Activated naive CD4-positive, alpha-beta T cell treated with anti-CD3 and anti-CD28 coated beads, Interleukin-2, amount 50 U/mL, for 24 hours (primary cell): Measurements from ENCODE around the gene RAX.

Experiments
- H3K27ac Mint-ChIP-seq: one replicate; pipeline ENCODE4 v1.8.0; 2021; ENCODE audit warnings: mild to moderate bottlenecking, mixed read lengths
- H3K27me3 Mint-ChIP-seq: one replicate; pipeline ENCODE4 v1.8.0; 2021; ENCODE audit warnings: mixed read lengths
- H3K36me3 Mint-ChIP-seq: one replicate; pipeline ENCODE4 v1.8.0; 2021; ENCODE audit warnings: mixed read lengths
- H3K4me1 Mint-ChIP-seq: one replicate; pipeline ENCODE4 v1.8.0; 2021; ENCODE audit warnings: mixed read lengths
- H3K4me3 Mint-ChIP-seq: one replicate; pipeline ENCODE4 v1.8.0; 2021; ENCODE audit warnings: mild to moderate bottlenecking, mixed read lengths
- H3K9me3 Mint-ChIP-seq: one replicate; pipeline ENCODE4 v1.8.0; 2021; ENCODE audit warnings: mixed read lengths

RAX gene

DNA sequence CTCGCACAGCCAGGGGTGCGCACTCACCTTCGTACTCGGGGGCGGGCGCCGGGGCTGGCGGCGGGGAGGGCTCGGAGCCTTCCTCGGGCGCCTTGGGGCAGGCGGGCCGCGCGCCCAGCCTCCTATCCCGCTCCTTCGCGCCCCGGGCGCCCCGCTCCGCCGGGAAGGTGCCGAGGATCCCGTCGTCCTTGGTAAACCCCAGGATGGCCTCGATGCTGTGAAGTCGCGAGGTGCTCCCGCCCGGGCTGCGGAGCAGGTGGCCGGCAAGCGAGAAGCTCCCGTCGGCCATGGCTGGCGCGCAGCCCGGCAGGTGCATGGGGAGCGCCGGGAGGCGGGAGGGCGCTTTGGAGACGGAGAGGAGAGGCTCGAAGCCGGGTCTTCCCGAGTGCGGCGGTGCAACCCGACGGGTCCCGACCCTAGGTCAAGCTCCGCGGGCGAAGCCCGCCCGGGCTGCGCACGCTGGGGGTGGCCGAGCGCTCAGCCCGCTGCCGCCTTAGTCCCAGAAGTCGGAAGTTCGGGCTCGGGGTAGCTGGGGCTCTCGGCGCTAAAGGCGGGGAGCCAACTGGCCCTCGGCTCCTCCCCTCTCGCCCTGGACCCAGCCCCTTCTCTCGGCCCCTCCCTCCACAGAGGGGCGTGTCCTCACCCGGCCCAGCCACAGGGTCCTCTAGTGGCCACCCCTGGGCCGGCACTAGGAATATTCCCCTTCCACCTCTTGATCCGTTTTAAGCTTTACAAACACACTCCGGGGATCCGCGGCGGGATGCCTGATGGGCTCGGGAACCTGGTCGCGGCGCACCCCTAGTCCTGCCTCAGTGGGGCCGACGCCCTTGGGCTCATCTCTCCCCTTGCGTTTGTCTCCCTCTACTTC is at the start of gene RAX:
Gene RAX (minus strand): TSS at position 564 of the 868 bp plus-strand sequence. CDS start 248 bp downstream, at position 316.
- H3K36me3 Mint-ChIP-seq, result no peaks in the 10 kb centered on the region
- peaks cover 27% of the 10 kb centered on the region for H3K4me1 Mint-ChIP-seq
- H3K27ac Mint-ChIP-seq, result no peak within 1 kb of the TSS
- no peaks in the 10 kb centered on the region for H3K9me3 Mint-ChIP-seq
- H3K27me3 Mint-ChIP-seq, result peaks cover 56% of the 10 kb centered on the region
- H3K4me3 Mint-ChIP-seq, result peak within 1 kb of the TSS; percentile 63

DNA sequence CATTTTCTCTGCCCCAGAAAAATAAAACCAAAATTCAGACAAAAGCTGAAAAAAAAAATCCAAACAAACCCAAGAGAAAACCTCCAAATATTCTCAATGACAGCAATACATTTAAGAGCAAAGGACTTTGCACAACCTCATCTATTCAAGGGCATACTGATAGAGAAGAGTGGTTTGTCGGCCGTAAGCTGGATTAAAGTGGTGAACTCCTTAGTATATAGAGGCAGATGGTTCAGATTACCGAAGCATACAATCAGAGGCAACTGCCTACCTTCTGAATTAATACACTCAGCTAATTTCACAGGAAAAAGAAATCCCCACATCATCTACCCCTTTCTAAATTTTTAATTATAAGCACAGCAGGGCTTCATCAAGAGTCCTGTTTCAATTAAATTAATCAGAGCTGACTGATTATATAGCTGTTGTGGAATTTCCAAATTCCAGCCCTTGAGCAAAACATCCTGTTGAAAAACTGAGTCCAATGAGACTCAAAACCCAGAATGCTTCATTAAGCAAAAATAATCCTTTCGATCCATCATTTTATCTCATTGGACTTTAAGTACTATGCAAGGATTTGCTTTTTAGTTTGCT is 45.3 kb upstream of the RAX start, which contains the start of gene CPLX4:
Gene CPLX4 (minus strand): TSS at position 190 of the 591 bp plus-strand sequence. CDS start 187 bp downstream, at position 3.
- no peaks in the 10 kb centered on the region for H3K9me3 Mint-ChIP-seq
- H3K27me3 Mint-ChIP-seq, result peaks cover 4% of the 10 kb centered on the region
- no peaks in the 10 kb centered on the region for H3K4me1 Mint-ChIP-seq
- no peak within 1 kb of the TSS for H3K27ac Mint-ChIP-seq
- H3K36me3 Mint-ChIP-seq, result no peaks in the 10 kb centered on the region
- H3K4me3 Mint-ChIP-seq, result no peak within 1 kb of the TSS

DNA sequence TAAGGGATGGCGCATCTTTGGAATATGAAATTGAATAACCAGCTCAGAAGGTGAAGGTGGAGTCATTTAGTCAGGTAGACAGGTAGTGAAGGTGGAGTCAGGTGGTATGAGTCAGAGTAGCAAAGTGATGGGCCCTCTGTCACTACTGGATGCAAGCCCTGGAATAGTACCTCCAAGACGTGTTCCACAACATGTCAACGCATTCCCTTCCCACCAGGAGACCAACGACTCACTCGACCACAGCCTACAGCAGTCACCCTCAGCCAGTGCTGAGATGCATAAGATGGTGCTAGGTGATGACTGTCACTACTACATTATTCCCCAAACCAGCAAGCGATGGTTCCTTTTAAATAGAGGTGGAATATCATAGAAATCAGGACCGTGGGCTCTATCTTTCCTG is 38.4 kb upstream of the RAX start:
- H3K4me3 Mint-ChIP-seq, result no peak overlapping the region
- H3K9me3 Mint-ChIP-seq, result no peaks in the 10 kb centered on the region
- H3K27ac Mint-ChIP-seq, result no peak overlapping the region
- peaks cover 22% of the 10 kb centered on the region for H3K27me3 Mint-ChIP-seq
- H3K36me3 Mint-ChIP-seq, result no peaks in the 10 kb centered on the region
- H3K4me1 Mint-ChIP-seq, result no peaks in the 10 kb centered on the region

DNA sequence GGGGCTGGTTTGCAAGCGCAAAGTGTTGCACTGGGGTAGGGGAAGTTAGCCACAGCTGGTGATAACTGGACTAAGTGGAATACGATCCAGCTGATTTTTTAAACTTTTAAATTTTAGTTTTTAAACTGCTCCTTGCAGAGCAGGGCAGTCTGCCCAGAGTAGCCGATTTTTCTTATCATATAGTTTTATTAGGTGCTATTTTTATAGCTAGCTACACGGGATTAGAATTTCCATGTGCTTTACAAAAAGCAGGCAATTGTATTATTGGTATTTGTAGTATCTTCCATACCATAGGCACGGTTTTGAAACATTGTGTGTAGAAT is 35.6 kb upstream of the RAX start:
- no peaks in the 10 kb centered on the region for H3K9me3 Mint-ChIP-seq
- no peaks in the 10 kb centered on the region for H3K4me1 Mint-ChIP-seq
- peak overlapping the region; percentile 52 for H3K4me3 Mint-ChIP-seq
- no peak overlapping the region for H3K27ac Mint-ChIP-seq
- peaks cover 34% of the 10 kb centered on the region for H3K27me3 Mint-ChIP-seq
- H3K36me3 Mint-ChIP-seq, result no peaks in the 10 kb centered on the region

DNA sequence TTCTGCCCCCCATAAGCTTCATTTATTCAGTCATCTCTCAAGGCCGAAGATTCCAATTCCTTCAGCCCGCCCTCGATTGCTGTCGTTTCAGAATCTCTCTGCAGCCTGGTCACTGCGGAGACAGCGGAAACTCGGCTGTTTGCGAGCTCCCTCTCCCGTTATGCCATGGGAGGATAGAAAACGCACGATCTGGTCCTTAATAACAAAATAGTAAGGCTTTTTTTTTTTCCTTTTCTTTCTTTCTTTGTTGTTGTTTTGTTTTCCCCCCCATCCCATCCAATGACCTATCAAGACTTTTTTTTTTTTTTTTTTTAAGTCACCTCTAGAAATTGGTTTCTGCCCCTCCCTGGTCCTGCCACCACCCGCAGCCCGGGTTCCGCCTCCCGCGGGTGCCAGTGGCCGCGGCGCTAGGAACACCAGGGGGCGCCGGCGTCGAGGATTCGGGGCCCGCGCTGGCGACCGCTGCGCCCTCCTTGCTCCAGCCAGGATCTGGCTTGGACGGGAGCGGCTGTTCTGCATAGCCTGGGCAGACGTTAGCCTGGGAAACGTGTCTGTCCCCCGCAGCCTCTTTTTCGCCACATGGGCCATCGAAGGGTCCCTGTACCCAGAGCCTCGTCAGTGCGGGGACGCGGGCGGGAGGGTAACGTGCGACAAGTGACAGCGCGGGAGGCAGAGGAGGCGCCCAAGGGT is 35.1 kb upstream of the RAX start:
- H3K9me3 Mint-ChIP-seq, result no peaks in the 10 kb centered on the region
- H3K27ac Mint-ChIP-seq, result no peak overlapping the region

DNA sequence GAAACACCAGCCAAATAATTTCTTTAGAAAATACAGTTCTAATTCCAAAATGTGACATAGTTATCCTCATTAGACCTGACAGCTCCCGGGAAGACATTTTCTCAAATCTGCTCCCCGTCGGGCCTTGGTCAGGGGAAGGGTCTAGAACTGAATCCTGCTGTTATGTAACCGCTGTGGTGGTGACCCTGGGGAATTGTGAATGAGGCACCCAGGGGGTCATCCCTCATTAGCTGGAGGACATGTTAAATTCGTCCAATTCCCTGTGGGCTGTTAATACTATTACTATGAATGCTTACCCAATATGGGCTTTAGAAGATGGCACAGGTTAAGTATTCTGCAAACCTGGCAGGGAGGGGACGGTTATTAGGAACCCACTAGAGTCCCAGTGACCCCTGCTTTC is 33.4 kb upstream of the RAX start:
- Mint-ChIP-seq H3K27ac (no peak overlapping the region), H3K27me3 (peaks cover 35% of the 10 kb centered on the region), H3K9me3 (no peaks in the 10 kb centered on the region), H3K4me1 (no peaks in the 10 kb centered on the region), H3K4me3 (no peak overlapping the region), H3K36me3 (no peaks in the 10 kb centered on the region)

More for the DNA sequence above, 35.1 kb upstream of the RAX start:
- Mint-ChIP-seq H3K4me1 (no peaks in the 10 kb centered on the region), H3K4me3 (peak overlapping the region; percentile 52), H3K27me3 (peaks cover 35% of the 10 kb centered on the region), H3K36me3 (no peaks in the 10 kb centered on the region)

DNA sequence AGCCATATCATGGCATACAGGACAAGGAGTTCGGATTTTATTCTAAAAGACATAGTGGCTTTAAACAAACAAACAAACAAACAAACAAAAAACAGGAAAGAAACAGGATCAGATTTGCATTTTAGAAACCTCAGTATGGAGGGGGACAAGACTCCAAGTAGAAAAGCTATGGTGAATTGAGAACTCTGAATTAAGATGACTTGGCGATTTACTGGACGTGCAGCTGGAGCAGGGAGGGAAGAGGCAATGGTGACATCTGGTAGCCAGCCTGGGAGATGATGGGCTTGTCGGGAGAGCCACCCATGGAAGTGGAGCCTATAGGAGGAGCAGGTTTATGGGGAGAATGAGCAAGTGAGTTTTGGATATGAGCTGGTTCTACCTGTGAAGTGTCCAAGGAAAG is 32.0 kb upstream of the RAX start:
- Mint-ChIP-seq H3K4me3 (no peak overlapping the region), H3K36me3 (no peaks in the 10 kb centered on the region), H3K27ac (no peak overlapping the region), H3K9me3 (no peaks in the 10 kb centered on the region), H3K4me1 (no peaks in the 10 kb centered on the region), H3K27me3 (peaks cover 29% of the 10 kb centered on the region)

DNA sequence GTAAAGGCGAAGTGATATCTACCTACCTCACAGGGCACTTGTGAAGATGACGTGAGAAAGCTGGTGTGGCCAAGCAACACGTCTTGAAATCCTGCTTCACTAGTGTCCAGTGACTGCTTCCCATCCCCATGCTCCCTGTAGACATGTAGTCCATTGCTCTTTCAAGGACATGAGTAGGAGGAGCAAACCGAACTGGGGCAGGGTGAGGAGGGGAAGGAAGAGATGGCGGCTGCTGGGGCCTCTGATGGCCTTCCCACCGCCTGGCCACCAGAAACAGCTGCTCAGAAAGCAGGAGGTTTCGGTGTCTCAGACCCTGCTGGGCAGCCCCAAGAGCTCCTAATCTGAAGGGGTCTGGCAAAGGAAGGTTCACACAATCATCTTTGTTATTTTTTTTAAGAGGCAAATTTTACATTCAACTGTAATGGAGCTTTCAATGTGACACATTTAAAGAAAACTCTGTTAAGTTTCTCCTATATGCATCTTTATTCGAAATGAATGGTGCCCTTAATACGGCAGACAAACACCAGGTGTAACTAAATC is 30.5 kb upstream of the RAX start:
- Mint-ChIP-seq H3K9me3 (no peaks in the 10 kb centered on the region), H3K4me3 (no peak overlapping the region), H3K27me3 (peaks cover 18% of the 10 kb centered on the region), H3K27ac (no peak overlapping the region), H3K36me3 (no peaks in the 10 kb centered on the region), H3K4me1 (no peaks in the 10 kb centered on the region)

DNA sequence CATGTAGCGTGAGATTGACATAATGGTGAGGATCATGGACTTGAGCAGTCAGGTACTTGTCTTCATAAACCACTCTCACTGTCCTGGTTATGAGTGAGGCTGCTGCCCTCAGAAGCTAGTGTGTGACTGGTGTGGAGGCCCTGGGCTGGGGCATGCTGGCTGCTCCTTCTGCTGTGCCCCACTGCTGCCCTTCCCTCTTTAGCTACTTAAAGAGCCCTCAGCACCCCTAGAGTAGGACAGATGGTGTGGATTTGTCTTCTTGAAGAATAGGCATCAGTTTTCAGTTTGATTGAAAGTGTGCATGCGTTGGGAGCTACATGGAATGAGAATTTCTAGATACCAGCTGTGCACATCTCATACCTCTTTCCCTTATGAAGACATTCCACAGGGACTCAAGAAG is 29.8 kb upstream of the RAX start:
- peaks cover 18% of the 10 kb centered on the region for H3K27me3 Mint-ChIP-seq
- no peak overlapping the region for H3K4me3 Mint-ChIP-seq
- no peak overlapping the region for H3K27ac Mint-ChIP-seq
- no peaks in the 10 kb centered on the region for H3K9me3 Mint-ChIP-seq
- no peaks in the 10 kb centered on the region for H3K4me1 Mint-ChIP-seq
- no peaks in the 10 kb centered on the region for H3K36me3 Mint-ChIP-seq

DNA sequence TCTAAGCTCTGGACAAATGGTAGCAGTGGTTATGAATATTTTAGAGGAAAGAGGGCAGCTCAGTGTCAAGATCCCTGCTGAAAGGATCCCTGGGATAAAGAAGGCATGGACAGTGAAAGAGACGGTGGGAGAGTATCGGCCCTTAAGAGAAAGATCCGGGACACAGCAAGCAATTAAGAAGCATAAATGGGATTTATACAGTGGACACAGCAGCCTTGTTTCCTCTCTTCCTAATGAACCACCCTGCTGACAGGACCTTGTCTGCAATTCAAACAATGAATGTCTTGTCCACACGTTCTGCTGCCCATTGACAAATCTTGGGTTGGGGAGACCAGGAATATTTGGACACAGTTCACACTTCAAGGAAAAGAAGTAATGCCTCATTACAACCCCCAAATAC is 28.7 kb upstream of the RAX start:
- Mint-ChIP-seq H3K9me3 (no peaks in the 10 kb centered on the region), H3K36me3 (no peaks in the 10 kb centered on the region), H3K4me1 (no peaks in the 10 kb centered on the region), H3K27me3 (peaks cover 15% of the 10 kb centered on the region), H3K4me3 (no peak overlapping the region), H3K27ac (no peak overlapping the region)

DNA sequence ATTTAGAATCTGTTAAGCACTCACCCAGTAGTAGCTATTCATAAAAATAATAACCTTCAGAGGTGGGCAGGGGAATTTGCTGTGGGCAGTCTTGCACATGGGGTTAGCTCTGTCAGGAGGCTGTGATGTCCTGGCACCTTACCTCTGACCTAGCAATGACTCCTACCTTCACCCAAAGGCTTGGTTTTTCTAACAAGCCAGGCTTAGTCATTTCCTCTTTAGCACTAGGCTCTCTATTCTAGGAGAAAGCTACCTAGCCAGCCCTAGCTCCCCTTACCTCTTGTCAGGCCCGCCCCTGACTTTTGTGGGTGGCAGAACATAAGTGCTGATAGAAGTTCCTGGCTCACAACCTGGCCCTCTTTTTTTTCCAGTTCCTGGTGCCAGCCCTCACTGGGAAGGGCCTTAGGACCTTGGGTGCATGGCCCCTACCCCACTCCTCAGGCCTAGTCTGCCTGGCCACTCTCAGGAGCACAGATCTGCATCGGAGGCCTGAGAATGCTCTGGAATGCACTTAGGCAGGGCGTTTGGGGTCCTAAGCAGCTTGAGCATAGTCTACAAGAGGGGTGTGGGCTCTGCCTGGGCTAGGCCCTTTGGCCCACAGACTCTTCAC is 27.5 kb upstream of the RAX start:
- Mint-ChIP-seq H3K27me3 (peaks cover 12% of the 10 kb centered on the region), H3K9me3 (no peaks in the 10 kb centered on the region), H3K27ac (no peak overlapping the region), H3K4me1 (no peaks in the 10 kb centered on the region), H3K4me3 (no peak overlapping the region), H3K36me3 (no peaks in the 10 kb centered on the region)

DNA sequence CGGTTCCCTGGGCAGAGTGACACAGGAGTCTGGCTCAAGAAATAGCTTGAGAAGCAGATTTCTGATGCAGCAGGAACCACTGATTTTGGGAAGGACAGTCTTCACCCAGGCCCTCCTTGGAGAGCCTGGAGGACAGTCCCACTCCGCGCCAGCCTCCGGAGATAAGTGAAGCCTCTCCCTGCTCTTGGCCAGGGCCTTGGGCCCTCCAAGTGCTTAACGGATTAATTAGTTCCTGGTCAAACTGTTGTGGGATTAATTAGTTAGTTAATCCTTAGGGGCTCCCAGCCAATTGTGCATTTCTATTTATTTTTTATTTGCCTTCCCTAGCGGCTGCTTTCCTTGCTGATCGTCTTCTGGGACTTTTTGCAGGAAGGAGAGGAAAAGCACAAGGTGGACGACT is 25.6 kb upstream of the RAX start:
- peaks cover 12% of the 10 kb centered on the region for H3K27me3 Mint-ChIP-seq

DNA sequence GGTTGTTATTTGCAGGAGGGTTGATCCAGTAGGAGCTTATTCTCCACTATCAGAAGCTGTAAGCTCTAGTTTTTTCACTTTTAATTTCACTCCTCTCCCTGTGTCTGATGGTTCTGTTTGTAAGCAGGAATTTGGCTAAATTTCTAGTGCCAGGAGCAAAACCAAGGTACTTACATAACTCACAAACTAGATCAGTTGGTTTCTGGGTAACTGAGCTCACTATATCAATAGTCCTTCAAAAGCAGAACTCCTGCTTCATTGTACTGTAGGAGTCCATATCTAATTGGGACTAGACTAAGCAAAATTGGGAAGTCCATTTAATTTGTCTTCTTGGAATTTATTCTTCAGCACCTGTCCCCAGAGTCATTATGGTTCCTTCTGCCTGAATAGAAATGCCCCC is 20.1 kb upstream of the RAX start:
- H3K27me3 Mint-ChIP-seq, result peaks cover 28% of the 10 kb centered on the region
- H3K9me3 Mint-ChIP-seq, result no peaks in the 10 kb centered on the region
- no peaks in the 10 kb centered on the region for H3K4me1 Mint-ChIP-seq
- no peak overlapping the region for H3K27ac Mint-ChIP-seq
- H3K36me3 Mint-ChIP-seq, result no peaks in the 10 kb centered on the region
- no peak overlapping the region for H3K4me3 Mint-ChIP-seq

More for the DNA sequence above, 25.6 kb upstream of the RAX start:
- Mint-ChIP-seq H3K36me3 (no peaks in the 10 kb centered on the region), H3K4me3 (no peak overlapping the region), H3K4me1 (no peaks in the 10 kb centered on the region), H3K9me3 (no peaks in the 10 kb centered on the region), H3K27ac (no peak overlapping the region)

DNA sequence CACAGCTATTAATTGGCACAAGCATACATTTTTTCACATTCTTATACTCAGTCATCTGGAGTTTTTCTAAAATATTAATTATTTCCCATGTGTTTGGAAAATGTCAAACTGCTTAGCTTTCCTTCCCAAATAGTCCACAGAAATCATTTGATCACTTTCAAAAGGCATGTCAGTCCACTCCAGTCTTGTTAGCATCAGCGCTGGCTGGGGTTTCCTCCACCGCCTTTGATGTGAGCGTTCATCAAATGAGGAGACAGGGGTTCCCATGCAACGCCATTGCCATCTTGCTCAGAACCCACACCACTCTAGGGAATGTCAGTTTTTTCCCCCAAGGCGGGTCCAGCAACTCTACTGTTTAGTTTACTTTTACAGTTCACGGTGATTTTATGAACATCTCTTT is 13.1 kb upstream of the RAX start:
- Mint-ChIP-seq H3K4me1 (no peaks in the 10 kb centered on the region), H3K27me3 (peaks cover 38% of the 10 kb centered on the region), H3K27ac (no peak overlapping the region), H3K4me3 (no peak overlapping the region), H3K36me3 (no peaks in the 10 kb centered on the region), H3K9me3 (no peaks in the 10 kb centered on the region)

DNA sequence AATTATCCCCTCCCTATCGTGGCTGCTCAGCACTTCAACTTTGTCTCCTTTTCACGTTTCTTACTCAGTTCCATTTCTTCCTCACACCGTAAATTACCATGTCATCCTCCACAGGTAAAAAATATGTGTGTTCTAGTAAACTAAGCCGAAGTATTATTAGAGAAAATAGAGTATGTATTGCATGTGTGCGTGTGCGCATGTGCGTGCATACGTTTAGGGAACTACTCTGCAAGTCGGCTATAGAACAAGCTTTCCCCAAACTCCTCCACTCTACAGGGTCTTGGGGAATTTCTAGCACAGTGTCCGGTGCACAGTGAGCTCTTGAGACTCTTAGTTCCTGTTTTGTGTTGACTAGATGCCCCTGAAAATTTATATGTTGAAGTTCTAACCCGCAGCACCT is 9.1 kb upstream of the RAX start:
- H3K36me3 Mint-ChIP-seq, result no peaks in the 10 kb centered on the region
- peaks cover 49% of the 10 kb centered on the region for H3K27me3 Mint-ChIP-seq
- no peaks in the 10 kb centered on the region for H3K4me1 Mint-ChIP-seq
- no peak overlapping the region for H3K27ac Mint-ChIP-seq
- no peak overlapping the region for H3K4me3 Mint-ChIP-seq
- no peaks in the 10 kb centered on the region for H3K9me3 Mint-ChIP-seq
